GM18870 (cell line): ENCODE measurements around the gene SLC52A1.
"Not testable (repeated sequence)": the region's sequence is repeated elsewhere in the genome, so short reads cannot be mapped to it uniquely, and the experiment has no call there.

ENCODE experiments used
- ATAC-seq: cut with Tn5 transposase; IDR thresholded peaks from one replicate; pipeline ENCODE4 v1.9.1; 2021; ENCODE audit warnings: moderate library complexity; ENCODE audit not compliant: unreplicated experiment

Gene SLC52A1

DNA sequence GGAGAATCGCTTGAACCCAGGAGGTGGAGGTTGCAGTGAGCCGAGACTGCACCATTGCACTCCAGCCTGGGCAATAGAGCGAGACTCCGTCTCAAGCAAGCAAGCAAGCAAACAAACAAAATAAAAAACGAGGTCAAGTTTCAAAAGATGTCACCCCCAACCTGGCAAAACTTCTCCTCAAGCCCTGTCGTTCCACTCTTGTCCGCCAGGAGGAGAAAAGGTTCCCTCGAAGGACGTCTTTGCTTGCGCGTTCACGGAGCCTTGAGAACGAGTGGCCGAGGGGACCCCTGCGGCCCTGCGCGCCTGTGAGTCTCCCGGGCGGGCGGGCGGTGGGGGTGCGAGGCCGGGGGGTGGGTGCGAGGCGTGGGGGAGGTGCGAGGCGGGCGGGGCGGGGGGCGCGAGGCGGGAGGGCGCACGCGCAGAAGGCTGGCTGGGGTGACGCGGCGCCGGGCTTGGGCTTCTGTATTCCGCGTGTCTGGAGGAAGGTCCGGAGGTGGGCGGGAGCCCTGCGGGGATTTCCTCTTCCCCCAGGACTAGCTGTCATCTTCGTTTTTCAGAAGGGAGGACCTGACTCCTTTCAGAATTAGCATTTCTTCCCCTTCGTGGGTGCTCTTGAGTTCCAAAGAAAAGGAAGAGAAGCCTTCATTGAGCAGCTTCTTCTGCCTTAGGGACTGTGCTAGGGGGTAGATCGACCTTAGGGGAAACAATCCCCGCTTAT lies 3.7 kb downstream of the SLC52A1 start:
- no peak for ATAC-seq

GRCh38 chr17:5030168-5030567 lies 5.1 kb downstream of the SLC52A1 start:
- ATAC-seq: not testable (repeated sequence)

DNA sequence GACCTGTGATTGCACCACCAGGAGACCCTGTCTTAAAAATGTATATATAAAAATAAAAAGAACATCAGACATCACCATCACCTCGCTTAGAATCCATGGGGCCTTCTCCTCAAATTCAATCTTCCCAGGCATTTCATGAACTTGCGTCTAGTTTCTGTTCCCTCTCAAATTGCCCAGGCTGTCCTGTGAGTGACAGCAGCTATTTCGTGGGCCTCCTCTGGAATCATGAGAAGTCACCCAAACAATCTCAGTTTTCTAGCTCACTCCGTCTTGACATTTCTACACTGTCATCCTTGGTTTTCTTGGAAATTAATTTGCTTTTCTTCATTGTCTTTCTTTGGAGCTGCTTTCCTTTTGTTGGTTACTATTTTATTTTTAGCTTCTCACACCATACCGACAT lies 7.3 kb downstream of the SLC52A1 start:
- ATAC-seq: no peak

- no peak for ATAC-seq
Observed at GRCh38 chr17:5027299-5027698, 7.9 kb downstream of the SLC52A1 start.

DNA sequence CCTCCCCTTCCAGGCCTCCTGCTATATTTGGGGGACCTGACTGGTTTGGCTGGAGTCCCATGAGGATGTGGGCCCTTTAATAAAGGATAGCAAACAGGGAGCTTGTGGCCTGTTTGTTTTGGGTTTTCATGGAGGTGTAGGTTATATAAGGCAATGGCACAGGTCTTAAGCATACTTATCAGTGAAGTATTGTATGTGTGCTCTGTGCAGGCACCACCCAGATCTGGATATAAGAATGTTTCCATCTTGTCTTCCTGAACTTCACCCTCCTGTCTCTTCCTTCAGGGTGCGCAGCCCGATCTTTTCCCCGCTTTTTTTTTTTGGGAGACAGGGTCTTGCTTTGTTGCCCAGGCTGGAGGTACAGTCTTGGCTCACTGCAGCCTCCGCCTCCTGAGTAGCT lies 10.6 kb downstream of the SLC52A1 start:
- no peak for ATAC-seq

DNA sequence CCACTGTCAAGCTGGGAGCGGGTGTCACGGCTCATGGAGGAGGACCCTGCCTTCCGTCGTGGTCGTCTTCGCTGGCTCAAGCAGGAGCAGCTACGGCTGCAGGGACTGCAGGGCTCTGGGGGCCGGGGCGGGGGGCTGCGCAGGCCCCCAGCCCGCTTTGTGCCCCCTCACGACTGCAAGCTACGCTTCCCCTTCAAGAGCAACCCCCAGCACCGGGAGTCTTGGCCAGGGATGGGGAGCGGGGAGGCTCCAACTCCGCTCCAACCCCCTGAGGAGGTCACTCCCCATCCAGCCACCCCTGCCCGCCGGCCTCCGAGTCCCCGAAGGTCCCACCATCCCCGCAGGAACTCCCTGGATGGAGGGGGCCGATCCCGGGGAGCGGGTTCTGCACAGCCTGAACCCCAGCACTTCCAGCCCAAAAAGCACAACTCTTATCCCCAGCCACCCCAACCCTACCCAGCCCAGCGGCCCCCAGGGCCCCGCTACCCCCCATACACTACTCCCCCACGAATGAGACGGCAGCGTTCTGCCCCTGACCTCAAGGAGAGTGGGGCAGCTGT lies 11.6 kb downstream of the SLC52A1 start:
- ATAC-seq: no peak

DNA sequence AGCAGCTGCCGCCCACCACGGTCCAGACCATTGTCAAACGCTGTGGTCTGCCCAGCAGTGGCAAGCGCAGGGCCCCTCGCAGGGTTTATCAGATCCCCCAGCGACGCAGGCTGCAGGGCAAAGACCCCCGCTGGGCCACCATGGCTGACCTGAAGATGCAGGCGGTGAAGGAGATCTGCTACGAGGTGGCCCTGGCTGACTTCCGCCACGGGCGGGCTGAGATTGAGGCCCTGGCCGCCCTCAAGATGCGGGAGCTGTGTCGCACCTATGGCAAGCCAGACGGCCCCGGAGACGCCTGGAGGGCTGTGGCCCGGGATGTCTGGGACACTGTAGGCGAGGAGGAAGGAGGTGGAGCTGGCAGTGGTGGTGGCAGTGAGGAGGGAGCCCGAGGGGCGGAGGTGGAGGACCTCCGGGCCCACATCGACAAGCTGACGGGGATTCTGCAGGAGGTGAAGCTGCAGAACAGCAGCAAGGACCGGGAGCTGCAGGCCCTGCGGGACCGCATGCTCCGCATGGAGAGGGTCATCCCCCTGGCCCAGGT lies 13.0 kb downstream of the SLC52A1 start:
- no peak for ATAC-seq

GRCh38 chr17:5020502-5021023 lies 14.7 kb downstream of the SLC52A1 start:
- no peak for ATAC-seq

GRCh38 chr17:5019475-5019956 lies 15.7 kb downstream of the SLC52A1 start:
- ATAC-seq: no peak

DNA sequence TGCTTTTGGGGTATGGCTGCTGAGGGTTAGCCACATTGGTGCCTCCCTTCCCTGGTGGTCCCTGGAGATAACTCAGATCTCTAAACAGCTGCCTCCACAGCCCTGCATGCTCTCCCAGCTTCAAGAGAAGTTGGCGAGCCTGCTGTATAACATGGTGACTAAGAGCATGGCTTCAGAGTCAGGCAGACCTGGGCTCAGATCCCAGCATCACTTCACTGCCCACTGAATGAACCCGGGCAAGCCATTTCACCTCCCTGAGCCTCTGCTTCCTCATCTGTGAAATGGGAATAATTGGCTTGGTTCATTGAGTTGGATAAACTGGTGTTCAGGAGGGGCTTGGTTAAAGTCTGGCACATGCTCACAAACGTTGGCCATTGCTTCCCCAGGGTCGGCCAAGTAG lies 20.9 kb downstream of the SLC52A1 start:
- ATAC-seq: no peak

GRCh38 chr17:5011928-5012327 lies 23.3 kb downstream of the SLC52A1 start:
- ATAC-seq: no peak

DNA sequence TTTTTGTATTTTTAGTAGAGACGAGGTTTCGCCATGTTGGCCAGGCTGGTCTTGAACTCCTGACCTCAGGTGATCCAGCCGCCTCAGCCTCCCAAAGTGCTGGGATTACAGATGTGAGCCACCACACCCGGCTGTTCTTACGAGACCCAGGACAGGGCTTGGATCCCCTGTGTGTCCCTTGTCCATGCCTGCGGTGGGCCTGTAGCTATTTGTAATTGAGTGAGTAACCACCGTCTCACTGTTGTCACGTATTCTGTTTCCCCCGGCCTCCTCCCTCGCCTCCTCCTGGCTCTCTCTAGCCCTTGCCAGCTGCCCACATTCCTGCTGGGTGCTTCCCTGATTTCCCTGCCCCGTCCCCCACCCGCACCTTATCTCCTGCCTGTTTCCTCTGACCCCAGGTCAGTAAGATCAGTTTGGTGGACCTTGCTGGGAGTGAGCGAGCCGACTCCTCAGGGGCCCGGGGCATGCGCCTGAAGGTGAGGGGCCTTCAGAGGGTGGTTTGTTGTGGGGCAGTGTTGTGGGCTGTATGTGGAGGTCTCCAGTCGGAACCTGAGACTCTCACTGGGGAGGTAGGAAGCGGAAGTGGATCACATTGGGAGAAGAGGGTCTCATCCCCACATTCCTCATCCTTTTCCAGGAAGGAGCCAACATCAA lies 31.9 kb downstream of the SLC52A1 start:
- no peak for ATAC-seq

GRCh38 chr17:5002121-5002788 lies 33.0 kb downstream of the SLC52A1 start:
- ATAC-seq: no peak

DNA sequence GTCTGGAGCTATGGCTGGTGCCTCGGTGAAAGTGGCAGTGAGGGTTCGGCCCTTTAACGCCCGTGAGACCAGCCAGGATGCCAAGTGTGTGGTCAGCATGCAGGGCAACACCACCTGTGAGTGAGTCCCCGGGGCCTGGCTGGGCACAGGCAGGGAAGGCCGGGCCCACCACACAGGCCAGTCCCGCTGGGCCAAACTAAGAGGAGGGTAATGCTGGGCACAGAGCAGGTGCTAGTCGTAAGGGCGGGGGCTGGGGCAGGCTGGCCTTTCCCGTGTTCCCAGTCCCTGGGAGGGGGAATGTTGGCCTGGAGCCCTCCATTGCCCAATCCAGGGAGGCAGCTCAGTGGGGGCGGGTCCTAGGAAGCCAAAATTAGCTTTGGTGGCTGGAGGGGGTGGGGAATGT lies 35.0 kb downstream of the SLC52A1 start:
- ATAC-seq: no peak

- no peak for ATAC-seq
Observed at GRCh38 chr17:4999430-5000093, 35.7 kb downstream of the SLC52A1 start.

DNA sequence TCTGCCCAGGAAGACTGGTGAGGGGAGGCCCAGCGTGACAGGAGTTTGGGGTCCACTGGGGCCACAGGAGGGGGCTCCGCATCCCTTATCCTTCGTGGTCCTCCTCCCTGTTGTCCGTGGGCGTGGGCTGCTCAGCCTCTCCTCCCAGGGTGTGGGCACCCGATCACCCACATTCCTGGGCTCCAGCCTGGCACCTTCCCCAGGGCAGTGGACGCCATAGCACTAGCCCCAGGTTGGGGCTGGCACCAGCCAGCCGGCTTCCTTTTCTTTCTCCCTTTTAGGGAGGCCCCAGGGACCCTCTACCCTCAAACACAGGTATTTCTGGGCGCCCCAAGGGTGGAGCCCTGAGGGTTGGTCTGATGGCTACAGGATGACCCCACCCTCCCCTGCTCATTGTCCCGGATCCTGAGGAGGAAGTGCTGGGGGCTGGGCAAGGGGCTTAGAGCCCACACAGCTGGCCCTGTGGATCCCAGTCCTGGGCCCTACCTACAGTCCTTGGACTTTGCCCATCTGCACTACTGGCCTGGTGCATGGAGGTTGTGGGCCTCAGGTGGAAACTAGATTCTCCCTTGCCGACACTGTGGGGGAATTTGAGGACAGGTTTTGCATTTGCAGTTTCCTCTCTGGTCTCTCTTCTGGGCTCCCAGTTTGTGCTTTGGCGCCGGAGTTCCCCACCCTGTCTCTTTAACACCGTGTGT lies 36.3 kb downstream of the SLC52A1 start:
- ATAC-seq: no peak

DNA sequence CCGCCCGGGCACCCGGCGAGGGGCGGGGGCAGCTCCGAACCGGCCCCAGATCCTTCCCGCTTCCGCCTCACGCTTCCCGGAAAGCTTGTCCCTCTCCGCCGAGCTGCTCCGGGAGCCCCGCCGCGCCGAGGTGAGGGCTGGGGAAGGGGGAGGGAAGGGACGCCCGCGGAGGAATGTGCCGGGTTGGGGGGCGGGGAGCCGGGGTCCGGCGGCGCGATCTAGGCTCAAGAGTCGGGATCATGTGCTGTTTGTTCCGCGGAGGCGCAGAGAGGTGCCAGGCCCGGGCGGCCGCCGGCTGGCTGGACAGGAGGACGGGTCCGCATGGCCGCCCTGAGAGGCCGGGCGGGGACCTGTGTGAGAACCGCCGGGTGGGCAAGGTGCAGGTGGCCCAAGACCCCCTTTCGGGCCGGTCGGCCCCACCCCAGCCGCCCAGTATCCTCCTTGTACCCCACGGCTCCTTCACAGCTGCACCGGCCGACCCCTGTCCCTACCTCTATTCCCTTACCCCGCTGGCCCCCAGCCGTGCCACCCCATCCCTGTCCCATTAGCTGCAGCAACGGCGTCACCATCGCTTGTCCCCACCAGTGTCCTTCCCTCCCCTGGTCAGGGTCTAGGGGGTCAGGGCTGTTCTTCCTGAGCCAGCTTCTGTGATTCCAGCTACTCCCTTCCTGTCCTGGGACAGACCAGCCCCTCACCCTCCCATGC lies 37.0 kb downstream of the SLC52A1 start:
- no peak for ATAC-seq

GRCh38 chr17:4997302-4998026 lies 37.8 kb downstream of the SLC52A1 start, which contains the start of the genes INCA1 and KIF1C:
Gene INCA1, minus strand, starts transcription at chr17:4997522. Its CDS starts 3,085 bp downstream, at chr17:4994437.
Gene KIF1C, plus strand, starts transcription at chr17:4997950. Its CDS starts 2,297 bp downstream, at chr17:5000247.
- peak; percentile 64 for ATAC-seq
